Panc1 (cell line): ENCODE data around the gene ATXN8OS. TPM values are rescaled to one million over a fixed set of nuclear protein-coding genes. Genes with fewer than 3 reads are reported as not detected.
"Not testable (repeated sequence)": the region's sequence is repeated elsewhere in the genome, so short reads cannot be mapped to it uniquely, and the experiment has no call there.

Experiments
- ATAC-seq: fragments of 200-7000 bp; cut with Tn5 transposase; 2 replicates; pipeline ENCODE4 v1.9.1; 2020; ENCODE audit warnings: mild to moderate bottlenecking, moderate library complexity
- BruUV-seq: library from RNA; stranded (reverse); fragments of 400-500 nt; replicated peaks from 2 replicates; lab custom pipeline; 2021; lab: Mats Ljungman, UMichigan
- CTCF ChIA-PET: fragments of 300-600 bp; sonication (Branson Sonifier 250); formaldehyde crosslinking; loops from one replicate; lab custom pipeline; 2022; ENCODE audit warnings: antibody characterized with exemption; lab: Charles Lee
- POLR2A ChIA-PET: fragments of 300-600 bp; sonication (Branson Sonifier 250); formaldehyde crosslinking; loops from one replicate; lab custom pipeline; 2022; ENCODE audit warnings: antibody characterized with exemption; lab: Charles Lee
- DNase-seq: peaks from one replicate; pipeline ENCODE4 v3.0.0-alpha.2; 2010; ENCODE audit warnings: low read depth, low spot score
- H3K27ac ChIP-seq: 2 replicates; pipeline ENCODE4 v1.5.1; 2011; ENCODE audit warnings: mild to moderate bottlenecking, low read length, inconsistent platforms
- H3K27me3 ChIP-seq: fragments of 200-500 bp; sonication (Bioruptor generic); 2 replicates; pipeline ENCODE4 v1.6.0; 2014; ENCODE audit warnings: low read length, inconsistent platforms; ENCODE audit not compliant: control insufficient read depth, insufficient read depth
- H3K36me3 ChIP-seq: fragments of 200-500 bp; sonication (Bioruptor generic); 2 replicates; pipeline ENCODE4 v1.5.1; 2014; ENCODE audit warnings: inconsistent platforms, mild to moderate bottlenecking, low read length, moderate library complexity; ENCODE audit not compliant: control insufficient read depth, insufficient read depth
- H3K4me1 ChIP-seq: 2 replicates; pipeline ENCODE4 v1.5.1; 2011; ENCODE audit warnings: inconsistent platforms, mild to moderate bottlenecking, low read length, moderate library complexity; ENCODE audit not compliant: control insufficient read depth, insufficient read depth
- H3K4me3 ChIP-seq, 2 experiments: 2 replicates each; pipeline ENCODE4 v1.5.1; 2011 to 2012; ENCODE audit warnings: low read depth in 2 of 2, low read length in 2 of 2, mild to moderate bottlenecking in 2 of 2, inconsistent platforms in 1 of 2, moderate library complexity in 1 of 2
- H3K9me3 ChIP-seq: fragments of 200-500 bp; sonication (Bioruptor generic); 2 replicates; pipeline ENCODE4 v1.5.1; 2014; ENCODE audit warnings: low read depth, mild to moderate bottlenecking, inconsistent platforms, low read length, moderate library complexity; ENCODE audit not compliant: control insufficient read depth, insufficient read depth
- CTCF ChIP-seq: fragments of 450-650 bp; IDR thresholded peaks from 2 replicates; pipeline ENCODE4 v1.5.1; 2017; ENCODE audit warnings: mild to moderate bottlenecking
- POLR2AphosphoS5 ChIP-seq: IDR thresholded peaks from 2 replicates; pipeline ENCODE4 v1.6.1; 2012; ENCODE audit warnings: mild to moderate bottlenecking, low read depth, low read length, moderate library complexity
- SIN3A ChIP-seq: IDR thresholded peaks from 2 replicates; pipeline ENCODE4 v1.6.1; 2012; ENCODE audit warnings: low read depth, mild to moderate bottlenecking, low read length, moderate library complexity, borderline replicate concordance; ENCODE audit not compliant: insufficient read depth
- TCF7L2 ChIP-seq: IDR thresholded peaks from 2 replicates; pipeline ENCODE4 v1.6.1; 2011; ENCODE audit warnings: mild to moderate bottlenecking, low read depth, low read length, inconsistent platforms
- in situ Hi-C: cut with HindIII; loops from 2 replicates; pipeline ENCODE4 v1.10.0; 2016; ENCODE audit warnings: low sequenced_read_pairs, low pct_unique_long_range_greater_than_20kb
- intact Hi-C: fragments of 100-400 bp; cut with micrococcal nuclease; formaldehyde crosslinking; loops from one replicate; pipeline ENCODE4 v1.10.0; 2022; ENCODE audit not compliant: unreplicated experiment
- total RNA-seq: library from RNA; stranded (reverse); gene quantifications from one replicate; pipeline ENCODE4 v1.2.1, GENCODE V29; 2021; ENCODE audit not compliant: unreplicated experiment
- TF ChIP-seq, protein P1 (sequence below), 2 experiments: IDR thresholded peaks; 2 replicates each; pipeline ENCODE4 v1.6.1; 2011 to 2012; ENCODE audit warnings: low read depth in 2 of 2, control low read depth in 1 of 2, low read length in 1 of 2, mild to moderate bottlenecking in 1 of 2, moderate library complexity in 1 of 2; ENCODE audit not compliant: insufficient read depth in 1 of 2

The ATXN8OS gene
- total RNA-seq, 1 experiment from 2014 or later, result not detected

DNA sequence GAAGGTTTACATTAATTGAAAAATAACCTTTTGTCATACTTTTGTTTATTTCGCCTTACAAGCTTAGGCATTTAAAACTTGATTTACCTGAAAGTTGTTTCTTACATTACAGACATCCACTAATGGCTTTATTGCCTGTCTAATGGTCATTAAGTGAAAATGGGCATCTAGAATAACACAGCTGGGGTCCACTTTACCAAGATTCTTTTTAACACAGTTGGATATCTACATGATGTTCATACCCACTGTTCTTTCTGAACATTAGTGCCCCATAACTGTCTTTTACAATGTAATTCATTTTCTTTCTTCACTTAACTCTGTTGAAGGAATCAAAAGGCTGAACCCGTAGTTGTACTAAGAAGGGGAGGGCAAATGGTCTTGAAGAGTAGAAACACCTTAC is 20.5 kb downstream of the ATXN8OS start:
- CTCF ChIA-PET, result no interaction called here
- in situ Hi-C loops, result no loop called here
- no peak overlapping the region for H3K27ac ChIP-seq

DNA sequence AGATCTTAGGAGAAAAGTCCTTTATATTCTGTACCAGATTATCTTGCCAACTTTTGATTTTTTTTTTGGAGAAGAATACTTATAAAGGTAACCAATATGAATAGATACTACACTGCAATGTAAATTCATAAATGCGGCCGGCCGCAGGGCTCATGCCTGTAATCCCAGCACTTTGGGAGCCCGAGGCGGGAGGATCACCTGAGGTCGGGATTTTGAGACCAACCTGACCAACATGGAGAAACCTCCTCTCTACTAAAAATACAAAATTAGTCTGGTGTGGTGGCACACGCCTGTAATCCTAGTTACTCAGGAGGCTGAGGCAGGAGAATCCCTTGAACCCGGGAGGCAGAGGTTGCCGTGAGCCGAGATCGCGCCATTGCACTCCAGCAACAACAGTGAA is 35.0 kb downstream of the ATXN8OS start:
- POLR2A ChIA-PET, CTCF ChIA-PET, H3K4me1 ChIP-seq, H3K27me3 ChIP-seq, H3K9me3 ChIP-seq, H3K4me3 ChIP-seq, ATAC-seq, DNase-seq, in situ Hi-C loops, H3K27ac ChIP-seq, BruUV-seq, intact Hi-C loops, H3K36me3 ChIP-seq: not testable (repeated sequence)

More for the DNA sequence above, 20.5 kb downstream of the ATXN8OS start:
- POLR2A ChIA-PET, result no interaction called here
- ATAC-seq (no peak), DNase-seq (no peak)
- Histone ChIP-seq H3K4me3 (no peak overlapping the region), H3K27me3 (no peaks in the 10 kb centered on the region), H3K36me3 (no peaks in the 10 kb centered on the region), H3K9me3 (no peaks in the 10 kb centered on the region), H3K4me1 (no peaks in the 10 kb centered on the region)
- TF ChIP-seq, protein P1, sequence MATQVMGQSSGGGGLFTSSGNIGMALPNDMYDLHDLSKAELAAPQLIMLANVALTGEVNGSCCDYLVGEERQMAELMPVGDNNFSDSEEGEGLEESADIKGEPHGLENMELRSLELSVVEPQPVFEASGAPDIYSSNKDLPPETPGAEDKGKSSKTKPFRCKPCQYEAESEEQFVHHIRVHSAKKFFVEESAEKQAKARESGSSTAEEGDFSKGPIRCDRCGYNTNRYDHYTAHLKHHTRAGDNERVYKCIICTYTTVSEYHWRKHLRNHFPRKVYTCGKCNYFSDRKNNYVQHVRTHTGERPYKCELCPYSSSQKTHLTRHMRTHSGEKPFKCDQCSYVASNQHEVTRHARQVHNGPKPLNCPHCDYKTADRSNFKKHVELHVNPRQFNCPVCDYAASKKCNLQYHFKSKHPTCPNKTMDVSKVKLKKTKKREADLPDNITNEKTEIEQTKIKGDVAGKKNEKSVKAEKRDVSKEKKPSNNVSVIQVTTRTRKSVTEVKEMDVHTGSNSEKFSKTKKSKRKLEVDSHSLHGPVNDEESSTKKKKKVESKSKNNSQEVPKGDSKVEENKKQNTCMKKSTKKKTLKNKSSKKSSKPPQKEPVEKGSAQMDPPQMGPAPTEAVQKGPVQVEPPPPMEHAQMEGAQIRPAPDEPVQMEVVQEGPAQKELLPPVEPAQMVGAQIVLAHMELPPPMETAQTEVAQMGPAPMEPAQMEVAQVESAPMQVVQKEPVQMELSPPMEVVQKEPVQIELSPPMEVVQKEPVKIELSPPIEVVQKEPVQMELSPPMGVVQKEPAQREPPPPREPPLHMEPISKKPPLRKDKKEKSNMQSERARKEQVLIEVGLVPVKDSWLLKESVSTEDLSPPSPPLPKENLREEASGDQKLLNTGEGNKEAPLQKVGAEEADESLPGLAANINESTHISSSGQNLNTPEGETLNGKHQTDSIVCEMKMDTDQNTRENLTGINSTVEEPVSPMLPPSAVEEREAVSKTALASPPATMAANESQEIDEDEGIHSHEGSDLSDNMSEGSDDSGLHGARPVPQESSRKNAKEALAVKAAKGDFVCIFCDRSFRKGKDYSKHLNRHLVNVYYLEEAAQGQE (IDR thresholded peaks at IDR 0.05; ENCODE audit: insufficient read depth in 1 of 2, low read depth in 2 of 2, low read length in 1 of 2), result no peak
- TF ChIP-seq POLR2AphosphoS5 (no peak), CTCF (no peak), TCF7L2 (no peak), SIN3A (no peak)
- intact Hi-C loops, result no loop called here
- BruUV-seq, result no TSS peak

GRCh38 chr13:70162141-70162540 is 54.5 kb downstream of the ATXN8OS start:
- ChIA-PET POLR2A (no interaction called here), CTCF (no interaction called here)
- ATAC-seq (no peak), DNase-seq (no peak)
- in situ Hi-C loops, result no loop called here
- H3K27ac ChIP-seq, result no peak overlapping the region
- intact Hi-C loops, result no loop called here
- no TSS peak for BruUV-seq
- no peaks in the 10 kb centered on the region for H3K4me1 ChIP-seq
- H3K27me3 ChIP-seq, result no peaks in the 10 kb centered on the region
- TF ChIP-seq, protein P1 (IDR thresholded peaks at IDR 0.05; ENCODE audit: insufficient read depth in 1 of 2, low read depth in 2 of 2, low read length in 1 of 2), result no peak
- TF ChIP-seq CTCF (no peak), POLR2AphosphoS5 (no peak), SIN3A (no peak), TCF7L2 (no peak)
- no peaks in the 10 kb centered on the region for H3K9me3 ChIP-seq
- H3K4me3 ChIP-seq, result no peak overlapping the region
- no peaks in the 10 kb centered on the region for H3K36me3 ChIP-seq
